ENCODE results near the gene SEMA3D.

DNA sequence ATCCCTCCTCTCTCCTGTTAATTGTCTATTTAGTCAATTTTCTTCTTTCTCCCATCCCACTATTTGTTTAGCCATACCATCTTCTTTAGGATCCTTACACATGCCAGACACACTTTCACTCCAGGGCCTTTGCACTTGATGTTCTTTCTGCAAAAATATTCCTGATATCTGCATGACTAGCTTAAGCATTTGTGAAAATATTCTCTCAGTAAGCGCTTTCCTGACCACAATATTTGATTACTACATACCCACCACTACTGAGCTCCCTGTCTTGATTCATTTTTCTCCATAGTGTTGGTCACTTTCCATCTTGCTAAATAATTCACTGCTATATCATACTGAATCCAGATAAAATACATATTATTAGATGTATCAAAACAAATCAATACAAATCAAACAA lies 75.1 kb downstream of the SEMA3D start:
- TF ChIP-seq, protein P1, sequence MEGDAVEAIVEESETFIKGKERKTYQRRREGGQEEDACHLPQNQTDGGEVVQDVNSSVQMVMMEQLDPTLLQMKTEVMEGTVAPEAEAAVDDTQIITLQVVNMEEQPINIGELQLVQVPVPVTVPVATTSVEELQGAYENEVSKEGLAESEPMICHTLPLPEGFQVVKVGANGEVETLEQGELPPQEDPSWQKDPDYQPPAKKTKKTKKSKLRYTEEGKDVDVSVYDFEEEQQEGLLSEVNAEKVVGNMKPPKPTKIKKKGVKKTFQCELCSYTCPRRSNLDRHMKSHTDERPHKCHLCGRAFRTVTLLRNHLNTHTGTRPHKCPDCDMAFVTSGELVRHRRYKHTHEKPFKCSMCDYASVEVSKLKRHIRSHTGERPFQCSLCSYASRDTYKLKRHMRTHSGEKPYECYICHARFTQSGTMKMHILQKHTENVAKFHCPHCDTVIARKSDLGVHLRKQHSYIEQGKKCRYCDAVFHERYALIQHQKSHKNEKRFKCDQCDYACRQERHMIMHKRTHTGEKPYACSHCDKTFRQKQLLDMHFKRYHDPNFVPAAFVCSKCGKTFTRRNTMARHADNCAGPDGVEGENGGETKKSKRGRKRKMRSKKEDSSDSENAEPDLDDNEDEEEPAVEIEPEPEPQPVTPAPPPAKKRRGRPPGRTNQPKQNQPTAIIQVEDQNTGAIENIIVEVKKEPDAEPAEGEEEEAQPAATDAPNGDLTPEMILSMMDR (IDR thresholded peaks at IDR 0.05), result no peak
- no peak for TF ChIP-seq POLR2A (IDR thresholded peaks at IDR 0.05)

Measured in esophagus squamous epithelium (tissue), 4 donors.